ENCODE results near the gene KLHL29. TPM values are rescaled to one million over a fixed set of nuclear protein-coding genes. Genes with fewer than 3 reads are reported as not detected.

KLHL29 gene
- total RNA-seq, 1 experiment from 2014 or later: 2.6 TPM

GRCh38 chr2:23708771-23709170 is 323.8 kb downstream of the KLHL29 start:
- H3K4me1 ChIP-seq (ENCODE audit: insufficient read depth, low read length): no peaks in the 10 kb centered on the region
- no TSS peak for BruUV-seq (replicated peaks)
- ChIA-PET CTCF (no interaction called here), POLR2A (ENCODE audit: unreplicated experiment) (no interaction called here)
- no peak overlapping the region for H3K27ac ChIP-seq (ENCODE audit: low read length)
- no peaks in the 10 kb centered on the region for H4K20me1 ChIP-seq (ENCODE audit: low read length)
- H3K9ac ChIP-seq (ENCODE audit: low read length): no peak overlapping the region
- no peaks in the 10 kb centered on the region for H3F3A ChIP-seq (ENCODE audit: low read length, unreplicated experiment)
- H3K36me3 ChIP-seq (ENCODE audit: low read depth, low read length): no peaks in the 10 kb centered on the region
- H3K27me3 ChIP-seq (ENCODE audit: low read length): no peaks in the 10 kb centered on the region
- no peak for DNase-seq
- intact Hi-C loops (cut with micrococcal nuclease): no loop called here
- no peak for ATAC-seq
- H2AFZ ChIP-seq (ENCODE audit: low read length): no peak overlapping the region
- TF ChIP-seq EZH2phosphoT487 (IDR thresholded peaks at IDR 0.05; ENCODE audit: borderline replicate concordance, low read length) (no peak), EZH2 (IDR thresholded peaks at IDR 0.05; ENCODE audit: low read length, unreplicated experiment) (no peak)
- TF ChIP-seq, protein P1, sequence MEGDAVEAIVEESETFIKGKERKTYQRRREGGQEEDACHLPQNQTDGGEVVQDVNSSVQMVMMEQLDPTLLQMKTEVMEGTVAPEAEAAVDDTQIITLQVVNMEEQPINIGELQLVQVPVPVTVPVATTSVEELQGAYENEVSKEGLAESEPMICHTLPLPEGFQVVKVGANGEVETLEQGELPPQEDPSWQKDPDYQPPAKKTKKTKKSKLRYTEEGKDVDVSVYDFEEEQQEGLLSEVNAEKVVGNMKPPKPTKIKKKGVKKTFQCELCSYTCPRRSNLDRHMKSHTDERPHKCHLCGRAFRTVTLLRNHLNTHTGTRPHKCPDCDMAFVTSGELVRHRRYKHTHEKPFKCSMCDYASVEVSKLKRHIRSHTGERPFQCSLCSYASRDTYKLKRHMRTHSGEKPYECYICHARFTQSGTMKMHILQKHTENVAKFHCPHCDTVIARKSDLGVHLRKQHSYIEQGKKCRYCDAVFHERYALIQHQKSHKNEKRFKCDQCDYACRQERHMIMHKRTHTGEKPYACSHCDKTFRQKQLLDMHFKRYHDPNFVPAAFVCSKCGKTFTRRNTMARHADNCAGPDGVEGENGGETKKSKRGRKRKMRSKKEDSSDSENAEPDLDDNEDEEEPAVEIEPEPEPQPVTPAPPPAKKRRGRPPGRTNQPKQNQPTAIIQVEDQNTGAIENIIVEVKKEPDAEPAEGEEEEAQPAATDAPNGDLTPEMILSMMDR (conservative IDR thresholded peaks at IDR 0.05; ENCODE audit: low read depth, low read length): no peak
- H3K9me2 ChIP-seq (replicated peaks; ENCODE audit: low read length): no peaks in the 10 kb centered on the region
- no peak overlapping the region for H3K4me2 ChIP-seq (ENCODE audit: low read length)
- H3K9me3 ChIP-seq (ENCODE audit: low read length): no peaks in the 10 kb centered on the region
- H3K4me3 ChIP-seq (ENCODE audit: low read length): no peak overlapping the region
- no peaks in the 10 kb centered on the region for H3K79me2 ChIP-seq (ENCODE audit: low read length)

DNA sequence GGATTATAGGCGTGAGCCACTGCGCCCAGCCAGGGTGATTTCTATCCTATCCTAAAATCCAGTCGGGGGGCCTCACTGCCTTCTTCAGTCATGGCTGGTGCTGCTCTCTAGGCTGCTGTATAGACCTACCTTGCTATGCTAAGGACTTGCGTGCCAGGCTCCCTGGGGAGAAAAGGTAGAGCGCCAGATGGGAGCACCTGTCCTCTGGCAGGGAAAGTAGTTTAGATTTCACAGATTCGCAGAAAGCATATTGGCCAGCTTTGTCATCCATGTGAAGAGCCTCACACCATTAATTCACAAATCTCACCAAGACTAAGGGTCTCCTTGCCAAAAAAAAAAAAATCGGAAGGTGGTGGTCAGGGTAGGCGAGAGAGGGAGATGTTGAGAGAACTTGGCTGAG is 324.3 kb downstream of the KLHL29 start:
- Histone ChIP-seq H3K27me3 (ENCODE audit: low read length) (no peaks in the 10 kb centered on the region), H3K27ac (ENCODE audit: low read length) (no peak overlapping the region), H2AFZ (ENCODE audit: low read length) (no peak overlapping the region), H3K4me1 (ENCODE audit: insufficient read depth, low read length) (no peaks in the 10 kb centered on the region), H3K9me2 (replicated peaks; ENCODE audit: low read length) (no peaks in the 10 kb centered on the region), H3K9ac (ENCODE audit: low read length) (no peak overlapping the region), H3K9me3 (ENCODE audit: low read length) (no peaks in the 10 kb centered on the region), H3K79me2 (ENCODE audit: low read length) (no peaks in the 10 kb centered on the region), H4K20me1 (ENCODE audit: low read length) (no peaks in the 10 kb centered on the region), H3K4me3 (ENCODE audit: low read length) (no peak overlapping the region), H3K36me3 (ENCODE audit: low read depth, low read length) (no peaks in the 10 kb centered on the region), H3F3A (ENCODE audit: low read length, unreplicated experiment) (no peaks in the 10 kb centered on the region), H3K4me2 (ENCODE audit: low read length) (no peak overlapping the region)
- no peak for TF ChIP-seq EZH2phosphoT487 (IDR thresholded peaks at IDR 0.05; ENCODE audit: borderline replicate concordance, low read length)
- no peak for TF ChIP-seq EZH2 (IDR thresholded peaks at IDR 0.05; ENCODE audit: low read length, unreplicated experiment)
- TF ChIP-seq, protein P1 (conservative IDR thresholded peaks at IDR 0.05; ENCODE audit: low read depth, low read length): no peak
- ATAC-seq (no peak), DNase-seq (no peak)
- ChIA-PET CTCF (no interaction called here), POLR2A (ENCODE audit: unreplicated experiment) (no interaction called here)
- BruUV-seq (replicated peaks): no TSS peak
- intact Hi-C loops (cut with micrococcal nuclease): no loop called here

GRCh38 chr2:23711979-23712755 is 327.2 kb downstream of the KLHL29 start:
- TF ChIP-seq, protein P1 (conservative IDR thresholded peaks at IDR 0.05; ENCODE audit: low read depth, low read length): no peak
- TF ChIP-seq EZH2 (IDR thresholded peaks at IDR 0.05; ENCODE audit: low read length, unreplicated experiment) (no peak), EZH2phosphoT487 (IDR thresholded peaks at IDR 0.05; ENCODE audit: borderline replicate concordance, low read length) (no peak)
- BruUV-seq (replicated peaks): no TSS peak
- ChIA-PET POLR2A (ENCODE audit: unreplicated experiment) (no interaction called here), CTCF (no interaction called here)
- intact Hi-C loops (cut with micrococcal nuclease): no loop called here
- H3K27me3 ChIP-seq (ENCODE audit: low read length): no peaks in the 10 kb centered on the region
- no peaks in the 10 kb centered on the region for H3F3A ChIP-seq (ENCODE audit: low read length, unreplicated experiment)
- no peak overlapping the region for H3K9ac ChIP-seq (ENCODE audit: low read length)
- H3K9me2 ChIP-seq (replicated peaks; ENCODE audit: low read length): no peaks in the 10 kb centered on the region
- H3K9me3 ChIP-seq (ENCODE audit: low read length): no peaks in the 10 kb centered on the region
- ATAC-seq (no peak), DNase-seq (no peak)
- H3K27ac ChIP-seq (ENCODE audit: low read length): no peak overlapping the region
- H3K36me3 ChIP-seq (ENCODE audit: low read depth, low read length): no peaks in the 10 kb centered on the region
- no peak overlapping the region for H2AFZ ChIP-seq (ENCODE audit: low read length)
- no peaks in the 10 kb centered on the region for H3K4me1 ChIP-seq (ENCODE audit: insufficient read depth, low read length)
- H3K4me3 ChIP-seq (ENCODE audit: low read length): no peak overlapping the region
- no peaks in the 10 kb centered on the region for H3K79me2 ChIP-seq (ENCODE audit: low read length)
- H4K20me1 ChIP-seq (ENCODE audit: low read length): no peaks in the 10 kb centered on the region
- H3K4me2 ChIP-seq (ENCODE audit: low read length): no peak overlapping the region
